PC-3 (cell line): Measurements from ENCODE around the gene AFG3L2. TPM values are rescaled to one million over a fixed set of nuclear protein-coding genes. Genes with fewer than 3 reads are reported as not detected.
"Not testable (repeated sequence)": the region's sequence is repeated elsewhere in the genome, so short reads cannot be mapped to it uniquely, and the experiment has no call there.

Experiments used
- ATAC-seq: fragments of 200-7000 bp; cut with Tn5 transposase; 2 replicates; pipeline ENCODE4 v1.9.1; 2020; ENCODE audit warnings: mild to moderate bottlenecking, moderate library complexity
- BruUV-seq: library from RNA; stranded (reverse); fragments of 400-500 nt; replicated peaks from 2 replicates; lab custom pipeline; 2021; lab: Mats Ljungman, UMichigan
- CTCF ChIA-PET: fragments of 300-600 bp; sonication (Branson Sonifier 250); formaldehyde crosslinking; loops from one replicate; lab custom pipeline; 2022; ENCODE audit warnings: antibody characterized with exemption; lab: Charles Lee
- POLR2A ChIA-PET: fragments of 300-600 bp; sonication (Branson Sonifier 250); formaldehyde crosslinking; loops from one replicate; lab custom pipeline; 2022; ENCODE audit warnings: antibody characterized with exemption; ENCODE audit not compliant: unreplicated experiment; lab: Charles Lee
- DNase-seq: peaks from one replicate; pipeline ENCODE4 v3.0.0-alpha.2; 2015
- H2AFZ ChIP-seq: fragments of 300-600 bp; sonication (generic); 2 replicates; pipeline ENCODE4 v1.6.0; 2016; ENCODE audit warnings: antibody characterized with exemption, low read length
- H3F3A ChIP-seq: fragments of 300-600 bp; sonication (generic); one replicate; pipeline ENCODE4 v1.6.0; 2017; ENCODE audit warnings: antibody characterized with exemption, low read length, control low read depth, mild to moderate bottlenecking; ENCODE audit not compliant: unreplicated experiment
- H3K27ac ChIP-seq: fragments of 300-600 bp; sonication (generic); 2 replicates; pipeline ENCODE4 v1.5.1; 2016; ENCODE audit warnings: mild to moderate bottlenecking, low read length
- H3K27me3 ChIP-seq: fragments of 300-600 bp; sonication (generic); 2 replicates; pipeline ENCODE4 v1.6.1; 2016; ENCODE audit warnings: low read length, mixed read lengths
- H3K36me3 ChIP-seq: fragments of 300-600 bp; sonication (generic); 2 replicates; pipeline ENCODE4 v1.6.1; 2016; ENCODE audit warnings: low read depth, mixed run types, low read length, mixed read lengths
- H3K4me1 ChIP-seq: fragments of 300-600 bp; sonication (generic); 2 replicates; pipeline ENCODE4 v1.5.1; 2016; ENCODE audit warnings: low read length; ENCODE audit not compliant: insufficient read depth
- H3K4me2 ChIP-seq: fragments of 300-600 bp; sonication (generic); 2 replicates; pipeline ENCODE4 v1.6.0; 2016; ENCODE audit warnings: low read length
- H3K4me3 ChIP-seq: fragments of 300-600 bp; sonication (generic); 2 replicates; pipeline ENCODE4 v1.5.1; 2016; ENCODE audit warnings: mild to moderate bottlenecking, low read length, mixed read lengths
- H3K79me2 ChIP-seq: fragments of 300-600 bp; sonication (generic); 2 replicates; pipeline ENCODE4 v1.6.1; 2017; ENCODE audit warnings: low read length, mixed read lengths
- H3K9ac ChIP-seq: fragments of 300-600 bp; sonication (generic); 2 replicates; pipeline ENCODE4 v1.6.0; 2016; ENCODE audit warnings: mild to moderate bottlenecking, low read length
- H3K9me2 ChIP-seq: fragments of 300-600 bp; sonication (generic); replicated peaks from 2 replicates; pipeline ENCODE4 v1.6.1; 2016; ENCODE audit warnings: mixed run types, low read length, mixed read lengths
- H3K9me3 ChIP-seq: fragments of 300-600 bp; sonication (generic); 2 replicates; pipeline ENCODE4 v1.6.1; 2016; ENCODE audit warnings: low read length, mixed read lengths
- H4K20me1 ChIP-seq: fragments of 300-600 bp; sonication (generic); 2 replicates; pipeline ENCODE4 v1.6.1; 2016; ENCODE audit warnings: low read length, mixed read lengths
- EZH2 ChIP-seq: fragments of 300-600 bp; sonication (generic); IDR thresholded peaks from one replicate; pipeline ENCODE4 v1.6.1; 2017; ENCODE audit warnings: antibody characterized with exemption, mild to moderate bottlenecking, low read length; ENCODE audit not compliant: unreplicated experiment
- EZH2phosphoT487 ChIP-seq: fragments of 300-600 bp; sonication (generic); IDR thresholded peaks from 2 replicates; pipeline ENCODE4 v1.6.1; 2018; ENCODE audit warnings: mild to moderate bottlenecking, antibody characterized with exemption, low read length, borderline replicate concordance
- intact Hi-C: fragments of 100-400 bp; cut with micrococcal nuclease; formaldehyde crosslinking; loops from 2 replicates; pipeline ENCODE4 v1.9.0; 2023
- total RNA-seq: library from RNA; depleted of rRNA; stranded (reverse); fragments of >200 nt; gene quantifications from 2 replicates; pipeline ENCODE4 v1.2.3, GENCODE V29; 2014
- TF ChIP-seq, protein P1 (sequence below): fragments of 300-600 bp; sonication (generic); conservative IDR thresholded peaks from 2 replicates; pipeline ENCODE4 v1.5.1; 2017; ENCODE audit warnings: antibody characterized with exemption, low read depth, mild to moderate bottlenecking, low read length

The AFG3L2 gene
- total RNA-seq, 1 experiment from 2014 or later, result 79.3 TPM

DNA sequence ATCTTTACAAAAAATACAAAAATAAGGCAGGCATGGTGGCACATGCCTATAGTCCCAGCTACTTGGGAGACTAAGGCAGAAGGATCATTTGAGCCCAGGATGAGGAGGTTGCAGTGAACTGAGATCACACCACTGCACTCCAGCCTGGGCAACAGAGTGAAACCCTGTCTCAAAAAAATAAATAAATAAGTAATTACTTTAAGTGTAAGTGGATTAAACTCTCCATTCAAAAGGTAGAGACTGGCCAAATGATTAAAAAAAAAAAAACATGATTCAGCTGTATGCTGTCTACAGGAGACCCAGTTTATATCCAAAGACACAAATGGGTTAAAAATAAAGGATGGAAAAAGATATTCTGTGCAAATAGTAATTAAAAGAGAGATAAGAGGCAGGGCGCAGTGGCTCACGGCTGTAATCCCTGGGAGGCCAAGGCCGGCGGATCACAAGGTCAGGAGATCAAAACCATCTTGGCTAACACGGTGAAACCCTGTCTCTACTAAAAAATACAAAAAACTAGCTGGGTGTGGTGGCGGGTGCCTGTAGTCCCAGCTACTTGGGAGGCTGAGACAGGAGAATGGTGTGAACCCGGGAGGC lies 5.3 kb upstream of the AFG3L2 start:
- BruUV-seq, H3K4me2 ChIP-seq, H3K4me3 ChIP-seq, POLR2A ChIA-PET, H3K27ac ChIP-seq, DNase-seq, H4K20me1 ChIP-seq, H3K4me1 ChIP-seq, H3K9me2 ChIP-seq, H3K9ac ChIP-seq, H3F3A ChIP-seq, H3K27me3 ChIP-seq, H3K36me3 ChIP-seq, H2AFZ ChIP-seq, H3K79me2 ChIP-seq, CTCF ChIA-PET, ATAC-seq, intact Hi-C loops, H3K9me3 ChIP-seq: not testable (repeated sequence)

DNA sequence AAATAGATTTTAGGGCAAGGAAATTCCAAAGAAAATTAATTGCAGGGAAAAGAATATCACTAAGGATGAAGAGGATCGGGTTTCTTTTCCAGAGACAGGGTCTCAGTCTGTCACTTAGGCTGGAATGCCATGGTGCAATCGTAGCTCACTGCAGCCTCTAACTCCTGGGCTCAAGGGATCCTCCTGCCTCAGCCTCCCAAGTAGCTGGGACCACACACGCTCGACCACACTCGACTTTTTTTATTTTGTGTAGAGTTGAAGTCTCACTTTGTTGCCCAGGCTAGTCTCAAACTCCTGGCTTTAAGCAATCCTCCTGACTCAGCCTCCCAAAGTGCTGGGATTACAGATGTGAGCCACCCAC lies 1.2 kb upstream of the AFG3L2 start:
- H3K79me2 ChIP-seq, result peaks cover 36% of the 10 kb centered on the region
- peak overlapping the region; percentile 90 for H3K4me2 ChIP-seq
- peak overlapping the region; percentile 92 for H2AFZ ChIP-seq
- H3K36me3 ChIP-seq, H3K9me2 ChIP-seq, BruUV-seq, CTCF ChIA-PET, DNase-seq, H3F3A ChIP-seq, H3K9me3 ChIP-seq, ATAC-seq, POLR2A ChIA-PET, H3K27me3 ChIP-seq: not testable (repeated sequence)
- intact Hi-C loops, result loop anchor here (5.0 to 10.0 kb wide), 2 partner anchors 393 to 569 kb away; partner anchors contain the start of genes IMPA2 and SEH1L
- peak overlapping the region; percentile 76 for H3K4me3 ChIP-seq
- H3K27ac ChIP-seq, result 0 out of 2 replicates have a peak overlapping the region, but pooled peaks have one; percentile 42
- H3K4me1 ChIP-seq, result peaks cover 24% of the 10 kb centered on the region
- peaks cover 32% of the 10 kb centered on the region for H4K20me1 ChIP-seq
- peak overlapping the region; percentile 63 for H3K9ac ChIP-seq

DNA sequence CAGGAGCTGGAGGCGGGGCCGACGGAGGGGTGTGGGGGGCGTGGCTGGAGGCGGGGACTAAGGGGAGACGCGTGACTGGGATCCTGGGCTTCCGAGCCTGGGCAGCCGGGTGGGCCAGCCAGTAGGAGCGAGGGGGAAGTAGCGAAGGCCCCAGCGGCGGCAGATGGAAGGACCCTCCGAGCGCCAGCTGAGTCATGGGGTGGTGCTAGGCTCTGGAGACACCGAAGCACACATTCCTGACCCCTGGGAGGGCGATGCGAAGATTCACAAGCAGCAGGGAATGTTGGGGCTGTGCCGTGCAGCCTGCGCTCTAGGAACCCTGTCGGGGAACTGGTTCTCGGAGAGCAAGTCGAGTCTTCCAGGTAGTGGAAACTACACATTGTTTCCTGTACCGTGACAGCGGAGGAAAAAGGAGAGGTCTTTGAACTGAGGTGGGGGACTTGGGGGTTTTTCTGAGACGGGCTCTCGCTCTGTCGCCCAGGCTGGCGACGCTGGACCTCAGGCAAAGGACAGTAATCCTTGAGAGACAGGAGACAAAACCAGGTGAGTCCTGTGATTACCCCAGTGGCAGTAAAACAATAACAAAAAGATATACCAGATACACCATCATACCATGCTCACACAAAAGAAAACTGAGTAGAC lies 650 bp upstream of the AFG3L2 start:
- TSS peak; percentile 93 for BruUV-seq
- H3K4me1 ChIP-seq, result peaks cover 25% of the 10 kb centered on the region
- H3K27ac ChIP-seq, result peak overlapping the region; percentile 42
- TF ChIP-seq EZH2, result no peak
- TF ChIP-seq EZH2phosphoT487, result no peak
- TF ChIP-seq, protein P1, sequence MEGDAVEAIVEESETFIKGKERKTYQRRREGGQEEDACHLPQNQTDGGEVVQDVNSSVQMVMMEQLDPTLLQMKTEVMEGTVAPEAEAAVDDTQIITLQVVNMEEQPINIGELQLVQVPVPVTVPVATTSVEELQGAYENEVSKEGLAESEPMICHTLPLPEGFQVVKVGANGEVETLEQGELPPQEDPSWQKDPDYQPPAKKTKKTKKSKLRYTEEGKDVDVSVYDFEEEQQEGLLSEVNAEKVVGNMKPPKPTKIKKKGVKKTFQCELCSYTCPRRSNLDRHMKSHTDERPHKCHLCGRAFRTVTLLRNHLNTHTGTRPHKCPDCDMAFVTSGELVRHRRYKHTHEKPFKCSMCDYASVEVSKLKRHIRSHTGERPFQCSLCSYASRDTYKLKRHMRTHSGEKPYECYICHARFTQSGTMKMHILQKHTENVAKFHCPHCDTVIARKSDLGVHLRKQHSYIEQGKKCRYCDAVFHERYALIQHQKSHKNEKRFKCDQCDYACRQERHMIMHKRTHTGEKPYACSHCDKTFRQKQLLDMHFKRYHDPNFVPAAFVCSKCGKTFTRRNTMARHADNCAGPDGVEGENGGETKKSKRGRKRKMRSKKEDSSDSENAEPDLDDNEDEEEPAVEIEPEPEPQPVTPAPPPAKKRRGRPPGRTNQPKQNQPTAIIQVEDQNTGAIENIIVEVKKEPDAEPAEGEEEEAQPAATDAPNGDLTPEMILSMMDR, result no peak
- no peaks in the 10 kb centered on the region for H3K9me2 ChIP-seq
- no peaks in the 10 kb centered on the region for H3K9me3 ChIP-seq
- peak overlapping the region; percentile 92 for H2AFZ ChIP-seq
- peak; percentile 73 for ATAC-seq
- peak overlapping the region; percentile 76 for H3K4me3 ChIP-seq
- peaks cover 41% of the 10 kb centered on the region for H3K79me2 ChIP-seq
- H3K27me3 ChIP-seq, result no peaks in the 10 kb centered on the region
- H3K4me2 ChIP-seq, result peak overlapping the region; percentile 90
- CTCF ChIA-PET, result interaction anchor here (0.6 to 1.5 kb wide), 9 partner anchors 17 to 363 kb away, joined by 3 to 8 read pairs (median 4); partner anchors contain the start of gene PRELID3A
- intact Hi-C loops, result loop anchor here (2.0 to 10.0 kb wide), 4 partner anchors 41 to 570 kb away; partner anchors contain the start of genes IMPA2 and SEH1L
- H4K20me1 ChIP-seq, result peaks cover 37% of the 10 kb centered on the region
- no peaks in the 10 kb centered on the region for H3F3A ChIP-seq
- POLR2A ChIA-PET, result interaction anchor here (0.5 to 1.3 kb wide), 13 partner anchors 29 to 1006 kb away, joined by 3 to 21 read pairs (median 5); partner anchors contain the start of genes PRELID3A and PTPN2
- peaks cover 5% of the 10 kb centered on the region; the same call in 1 of the 2 replicates for H3K36me3 ChIP-seq
- no peak for DNase-seq
- H3K9ac ChIP-seq, result peak overlapping the region; percentile 63
